Neuronal stem cell (in vitro differentiated cells): Measurements from ENCODE around the gene PCDHGA9. TPM values are rescaled to one million over a fixed set of nuclear protein-coding genes. Genes with fewer than 3 reads are reported as not detected.

ENCODE experiments used
- DNase-seq: peaks from one replicate; pipeline ENCODE4 v3.0.0-alpha.2; 2013; ENCODE audit warnings: low spot score
- H2AFZ ChIP-seq: one replicate; pipeline ENCODE4 v1.6.1; 2013; ENCODE audit warnings: mild to moderate bottlenecking, low read length, inconsistent platforms
- H2AK5ac ChIP-seq: 2 replicates; pipeline ENCODE4 v1.6.1; 2013; ENCODE audit warnings: low read depth, mild to moderate bottlenecking, inconsistent platforms, low read length, moderate library complexity, mixed read lengths
- H2BK120ac ChIP-seq: 2 replicates; pipeline ENCODE4 v1.6.1; 2013; ENCODE audit warnings: low read depth, mild to moderate bottlenecking, inconsistent platforms, low read length, moderate library complexity, mixed read lengths
- H2BK12ac ChIP-seq: one replicate; pipeline ENCODE4 v1.6.1; 2013; ENCODE audit warnings: low read length, inconsistent platforms
- H2BK15ac ChIP-seq: 2 replicates; pipeline ENCODE4 v1.6.1; 2013; ENCODE audit warnings: mild to moderate bottlenecking, low read length, inconsistent platforms, mixed read lengths
- H2BK5ac ChIP-seq: one replicate; pipeline ENCODE4 v1.6.1; 2013; ENCODE audit warnings: inconsistent platforms, mild to moderate bottlenecking, low read length, moderate library complexity
- H3K14ac ChIP-seq: one replicate; pipeline ENCODE4 v1.6.1; 2013; ENCODE audit warnings: low read length, inconsistent platforms
- H3K18ac ChIP-seq: 2 replicates; pipeline ENCODE4 v1.6.1; 2013; ENCODE audit warnings: low read length, inconsistent platforms
- H3K23ac ChIP-seq: 2 replicates; pipeline ENCODE4 v1.6.1; 2013; ENCODE audit warnings: low read depth, mild to moderate bottlenecking, mixed read lengths, low read length, inconsistent platforms; ENCODE audit not compliant: poor library complexity
- H3K27ac ChIP-seq: replicated peaks from 3 replicates; pipeline ENCODE4 v1.5.1; 2013; ENCODE audit warnings: low read length, inconsistent platforms
- H3K27me3 ChIP-seq, 3 experiments: 2 replicates each; pipeline ENCODE4 v1.6.1; 2013; ENCODE audit warnings: low read length in 3 of 3, mild to moderate bottlenecking in 2 of 3, inconsistent platforms in 1 of 3, low read depth in 1 of 3, mixed read lengths in 1 of 3, moderate library complexity in 1 of 3; ENCODE audit not compliant: control insufficient read depth in 3 of 3, insufficient read depth in 3 of 3
- H3K36me3 ChIP-seq, 2 donors: replicated peaks in 1 of 2; 2 replicates each; pipeline ENCODE4 v1.6.1; 2013; ENCODE audit warnings: low read length in 2 of 2; ENCODE audit not compliant: control insufficient read depth in 2 of 2, insufficient read depth in 2 of 2
- H3K4ac ChIP-seq: 2 replicates; pipeline ENCODE4 v1.6.1; 2013; ENCODE audit warnings: inconsistent platforms, mild to moderate bottlenecking, low read length, moderate library complexity
- H3K4me1 ChIP-seq, 2 donors: 1 replicate in 1 of 2; 2 replicates in 1 of 2; pipeline ENCODE4 v1.6.1; 2013; ENCODE audit warnings: low read length in 2 of 2, low read depth in 1 of 2; ENCODE audit not compliant: control insufficient read depth in 2 of 2, insufficient read depth in 1 of 2
- H3K4me2 ChIP-seq: one replicate; pipeline ENCODE4 v1.6.1; 2013; ENCODE audit warnings: mild to moderate bottlenecking, low read length, inconsistent platforms; ENCODE audit not compliant: insufficient read depth, poor library complexity, severe bottlenecking
- H3K4me3 ChIP-seq, 2 donors: 2 replicates each; pipeline ENCODE4 v1.5.1; 2013; ENCODE audit warnings: low read length in 2 of 2, mild to moderate bottlenecking in 2 of 2, inconsistent platforms in 1 of 2, moderate library complexity in 1 of 2
- H3K79me1 ChIP-seq: one replicate; pipeline ENCODE4 v1.6.1; 2013; ENCODE audit warnings: low read depth, mild to moderate bottlenecking, inconsistent platforms, low read length, moderate library complexity
- H3K9ac ChIP-seq: one replicate; pipeline ENCODE4 v1.6.1; 2013; ENCODE audit warnings: mild to moderate bottlenecking, low read depth, low read length, inconsistent platforms; ENCODE audit not compliant: poor library complexity
- H3K9me3 ChIP-seq, 2 donors: replicated peaks in 1 of 2; 2 replicates each; pipeline versions ENCODE3 to v1.6.1; 2013; ENCODE audit warnings: low read length in 2 of 2, mild to moderate bottlenecking in 2 of 2, inconsistent platforms in 1 of 2, low read depth in 1 of 2, mixed read lengths in 1 of 2, moderate library complexity in 1 of 2; ENCODE audit not compliant: control insufficient read depth in 2 of 2, insufficient read depth in 1 of 2
- H4K8ac ChIP-seq: one replicate; pipeline ENCODE4 v1.6.1; 2013; ENCODE audit warnings: low read depth, mild to moderate bottlenecking, inconsistent platforms, low read length, moderate library complexity
- H4K91ac ChIP-seq: one replicate; pipeline ENCODE4 v1.6.1; 2013; ENCODE audit warnings: low read length, low read depth, mild to moderate bottlenecking, inconsistent platforms; ENCODE audit not compliant: poor library complexity
- WGBS, 2 donors: extraction: QIAGEN DNeasy Blood & Tissue Kit; methylation state at CpG; one replicate each; pipeline ENCODE4 v1.1.7; 2013; ENCODE audit warnings: missing lambda C conversion rate in 2 of 2, mixed read lengths in 1 of 2; ENCODE audit not compliant: insufficient read length in 2 of 2, insufficient replicate concordance in 1 of 2; ENCODE audit errors: extremely low coverage in 2 of 2; 5-methylcytosine and 5-hydroxymethylcytosine counted together
- polyA plus RNA-seq, 2 experiments: library from polyadenylated mRNA; stranded (reverse); fragments of 200-250 nt; gene quantifications; one replicate each; pipeline ENCODE4 v1.2.3, GENCODE V29; 2013

Gene PCDHGA9
- 0.26 TPM for polyA plus RNA-seq (2013, experiment 1 of 2)
- 0.24 TPM for polyA plus RNA-seq (2013, experiment 2 of 2)

DNA sequence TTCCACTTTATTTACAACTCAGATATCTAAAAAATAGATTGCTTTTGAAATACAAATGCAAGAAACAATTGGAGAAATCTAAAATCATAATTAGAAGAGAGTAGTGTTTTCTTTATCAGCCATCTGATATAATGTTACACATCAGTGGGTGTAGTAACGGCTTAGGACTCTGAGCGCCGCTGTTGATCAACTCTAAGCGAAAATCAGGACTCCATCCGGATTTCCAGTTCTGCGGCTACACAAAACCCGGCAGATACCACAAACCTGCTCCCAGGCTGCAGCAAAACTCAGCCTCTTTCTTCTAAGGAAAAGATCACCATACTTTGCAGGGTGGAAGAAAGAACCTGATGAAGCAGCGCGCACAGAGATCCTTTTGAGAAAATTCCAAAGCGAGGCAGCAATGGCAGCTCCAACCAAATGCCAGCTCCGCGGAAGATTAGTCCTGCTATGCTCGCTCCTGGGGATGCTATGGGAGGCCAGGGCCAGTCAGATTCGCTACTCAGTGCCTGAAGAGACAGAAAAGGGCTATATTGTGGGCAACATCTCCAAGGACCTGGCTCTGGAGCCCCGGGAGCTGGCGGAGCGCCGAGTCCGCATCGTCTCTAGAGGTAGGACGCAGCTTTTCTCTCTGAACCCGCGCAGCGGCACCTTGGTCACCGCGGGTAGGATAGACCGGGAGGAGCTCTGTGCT lies at the start of gene PCDHGA9:
TSS of gene PCDHGA9 (plus strand) at position 226 of the 691 bp plus-strand sequence. CDS start at position 401, 175 bp downstream.
- no peak within 1 kb of the TSS for H3K23ac ChIP-seq
- peaks cover 33 to 81% of the 10 kb centered on the region in 2 donors for H3K9me3 ChIP-seq
- H4K91ac ChIP-seq, result no peak within 1 kb of the TSS
- no peaks in the 10 kb centered on the region for H3K36me3 ChIP-seq
- H3K4ac ChIP-seq, result no peak within 1 kb of the TSS
- no peak within 1 kb of the TSS for H2BK12ac ChIP-seq
- H3K18ac ChIP-seq, result no peak within 1 kb of the TSS
- H3K4me3 ChIP-seq, result no peak within 1 kb of the TSS
- no peak within 1 kb of the TSS for H3K4me2 ChIP-seq
- no peak within 1 kb of the TSS for H2BK15ac ChIP-seq
- H3K27ac ChIP-seq, result no peak within 1 kb of the TSS
- DNase-seq, result no peak
- no peak within 1 kb of the TSS for H3K9ac ChIP-seq
- WGBS, 2 donors, result no CpG with 5 or more reads among the region's 27 CpGs
- H2BK5ac ChIP-seq, result no peak within 1 kb of the TSS
- H2BK120ac ChIP-seq, result no peak within 1 kb of the TSS
- no peak within 1 kb of the TSS for H2AK5ac ChIP-seq
- peak within 1 kb of the TSS; percentile 47 for H2AFZ ChIP-seq
- no peaks in the 10 kb centered on the region for H3K4me1 ChIP-seq
- H3K79me1 ChIP-seq, result no peaks in the 10 kb centered on the region
- H3K27me3 ChIP-seq, result no peaks in the 10 kb centered on the region
- no peak within 1 kb of the TSS for H3K14ac ChIP-seq
- no peak within 1 kb of the TSS for H4K8ac ChIP-seq

DNA sequence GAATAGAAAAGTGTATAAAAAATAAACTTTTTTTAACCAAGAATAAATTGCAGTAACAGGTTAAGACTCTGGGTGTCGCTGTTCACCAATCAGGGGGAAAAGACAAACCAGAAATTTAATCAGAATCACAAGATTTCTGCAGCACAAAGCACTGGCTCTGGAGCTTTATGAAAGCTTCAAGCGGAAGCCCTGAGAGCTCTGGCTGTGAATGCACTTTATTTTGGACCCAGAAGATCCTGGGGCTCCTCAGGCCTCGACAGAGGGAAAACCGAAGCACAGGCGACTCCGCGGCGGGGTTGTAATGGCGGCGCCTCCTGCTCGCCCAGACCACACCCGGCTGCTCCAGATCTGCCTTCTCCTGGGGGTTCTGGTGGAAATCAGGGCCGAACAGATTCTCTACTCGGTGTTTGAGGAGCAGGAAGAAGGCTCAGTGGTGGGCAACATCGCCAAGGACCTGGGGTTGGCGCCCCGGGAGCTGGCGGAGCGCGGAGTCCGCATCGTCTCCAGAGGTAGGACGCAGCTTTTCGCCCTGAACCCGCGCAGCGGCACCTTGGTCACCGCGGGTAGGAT lies 47.6 kb upstream of the PCDHGA9 start, which contains the start of gene PCDHGA4:
TSS of gene PCDHGA4 (plus strand) at position 122 of the 570 bp plus-strand sequence. CDS start at position 209, 87 bp downstream.
- peaks cover 0 to 4% (median 0%) of the 10 kb centered on the region in 3 experiments for H3K27me3 ChIP-seq
- no peak within 1 kb of the TSS for H3K18ac ChIP-seq
- H2AFZ ChIP-seq, result no peak within 1 kb of the TSS
- no peak within 1 kb of the TSS for H4K8ac ChIP-seq
- H3K4ac ChIP-seq, result no peak within 1 kb of the TSS
- peaks cover 24 to 69% of the 10 kb centered on the region in 2 donors for H3K9me3 ChIP-seq
- H2BK12ac ChIP-seq, result no peak within 1 kb of the TSS
- H3K4me2 ChIP-seq, result no peak within 1 kb of the TSS
- no peak within 1 kb of the TSS for H4K91ac ChIP-seq
- no peak for DNase-seq
- no CpG with 5 or more reads among the region's 29 CpGs for WGBS, 2 donors
- no peak within 1 kb of the TSS for H3K9ac ChIP-seq
- no peak within 1 kb of the TSS for H3K14ac ChIP-seq
- no peak within 1 kb of the TSS for H3K4me3 ChIP-seq
- no peak within 1 kb of the TSS for H2BK120ac ChIP-seq
- no peak within 1 kb of the TSS for H2AK5ac ChIP-seq
- H3K36me3 ChIP-seq, result peaks cover 0 to 3% of the 10 kb centered on the region in 2 donors
- no peak within 1 kb of the TSS for H2BK5ac ChIP-seq
- H3K23ac ChIP-seq, result no peak within 1 kb of the TSS
- H2BK15ac ChIP-seq, result no peak within 1 kb of the TSS
- no peaks in the 10 kb centered on the region for H3K79me1 ChIP-seq
- H3K27ac ChIP-seq, result no peak within 1 kb of the TSS
- no peaks in the 10 kb centered on the region for H3K4me1 ChIP-seq

DNA sequence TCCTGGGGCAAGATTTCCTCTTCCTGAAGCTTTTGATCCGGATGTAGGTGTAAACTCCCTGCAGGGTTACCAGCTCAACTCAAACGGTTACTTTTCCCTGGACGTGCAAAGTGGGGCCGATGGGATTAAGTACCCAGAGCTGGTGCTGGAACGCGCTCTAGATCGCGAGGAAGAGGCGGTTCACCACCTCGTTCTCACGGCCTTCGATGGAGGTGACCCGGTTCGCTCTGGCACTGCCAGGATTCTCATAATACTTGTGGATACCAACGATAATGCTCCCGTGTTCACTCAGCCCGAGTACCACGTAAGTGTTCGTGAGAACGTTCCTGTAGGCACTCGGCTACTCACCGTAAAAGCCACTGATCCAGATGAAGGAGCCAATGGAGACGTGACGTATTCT lies 46.9 kb upstream of the PCDHGA9 start:
- Histone ChIP-seq H3K4me2 (no peak overlapping the region), H3K4me1 (no peaks in the 10 kb centered on the region), H2AK5ac (no peak overlapping the region), H3K79me1 (no peaks in the 10 kb centered on the region), H2BK5ac (no peak overlapping the region), H3K27ac (no peak overlapping the region), H3K9ac (no peak overlapping the region), H3K23ac (no peak overlapping the region), H4K91ac (no peak overlapping the region), H2BK120ac (no peak overlapping the region), H2AFZ (no peak overlapping the region), H3K14ac (no peak overlapping the region), H2BK15ac (no peak overlapping the region), H3K27me3 (peaks cover 0 to 4% (median 0%) of the 10 kb centered on the region in 3 experiments), H4K8ac (no peak overlapping the region), H3K18ac (no peak overlapping the region), H3K36me3 (peaks cover 0 to 3% of the 10 kb centered on the region in 2 donors), H3K4me3 (no peak overlapping the region), H3K9me3 (peaks cover 27 to 70% of the 10 kb centered on the region in 2 donors), H2BK12ac (no peak overlapping the region), H3K4ac (no peak overlapping the region)
- WGBS, 2 donors, result no CpG with 5 or more reads among the region's 24 CpGs
- no peak for DNase-seq

- Histone ChIP-seq H3K9ac (no peak overlapping the region), H3K4me2 (no peak overlapping the region), H3K4me1 (no peaks in the 10 kb centered on the region), H3K27me3 (peaks cover 0 to 4% (median 0%) of the 10 kb centered on the region in 3 experiments), H3K4me3 (no peak overlapping the region), H2AK5ac (no peak overlapping the region), H2BK5ac (no peak overlapping the region), H3K14ac (no peak overlapping the region), H3K23ac (no peak overlapping the region), H4K8ac (no peak overlapping the region), H3K27ac (no peak overlapping the region), H2BK15ac (no peak overlapping the region), H3K79me1 (no peaks in the 10 kb centered on the region), H3K36me3 (peaks cover 0 to 3% of the 10 kb centered on the region in 2 donors), H4K91ac (no peak overlapping the region), H3K9me3 (peaks cover 24 to 70% of the 10 kb centered on the region in 2 donors), H3K4ac (no peak overlapping the region), H2BK120ac (no peak overlapping the region), H3K18ac (no peak overlapping the region), H2BK12ac (no peak overlapping the region), H2AFZ (no peak overlapping the region)
- no CpG with 5 or more reads among the region's 5 CpGs for WGBS, 2 donors
- DNase-seq, result no peak
Observed at GRCh38 chr5:141356133-141356532, 46.4 kb upstream of the PCDHGA9 start.
